MM.1S (cell line): ENCODE results near the gene MALRD1.

Experiments
- CTCF ChIP-seq: fragments of 300-600 bp; sonication (generic); IDR thresholded peaks from 2 replicates; pipeline ENCODE4 v1.5.1; 2016; ENCODE audit warnings: antibody characterized with exemption, low read length, mixed read lengths
- EZH2 ChIP-seq: fragments of 300-600 bp; sonication (generic); optimal IDR thresholded peaks from 2 replicates; pipeline ENCODE3; 2017; ENCODE audit warnings: low read depth, mild to moderate bottlenecking, antibody characterized with exemption, low read length, mixed read lengths

GRCh38 chr10:19408924-19409323, 360.3 kb downstream of the MALRD1 start:
- TF ChIP-seq CTCF (no peak), EZH2 (no peak)
